IMR-90 (cell line): ENCODE measurements around the gene AS3MT.

Experiments used
- CEBPB ChIP-seq: IDR thresholded peaks from 2 replicates; pipeline ENCODE4 v1.6.1; 2012; ENCODE audit warnings: low read depth, low read length, improper control_type of control experiment
- CTCF ChIP-seq: conservative IDR thresholded peaks from 2 replicates; pipeline ENCODE4 v1.5.1; 2012; ENCODE audit warnings: mild to moderate bottlenecking, low read depth, low read length, improper control_type of control experiment
- POLR2A ChIP-seq: IDR thresholded peaks from 2 replicates; pipeline ENCODE4 v1.6.1; 2012; ENCODE audit warnings: mild to moderate bottlenecking, low read depth, low read length
- USF2 ChIP-seq: fragments of 150-350 bp; IDR thresholded peaks from 2 replicates; pipeline ENCODE4 v1.6.1; 2017; ENCODE audit warnings: mild to moderate bottlenecking, antibody characterized with exemption, low read length, low read depth

- TF ChIP-seq CTCF (no peak), POLR2A (no peak), CEBPB (no peak), USF2 (no peak)
These were observed 37.8 kb upstream of the AS3MT start for GRCh38 chr10:102831322-102832071.
